ENCODE measurements around the gene CABP2.

Gene CABP2

DNA sequence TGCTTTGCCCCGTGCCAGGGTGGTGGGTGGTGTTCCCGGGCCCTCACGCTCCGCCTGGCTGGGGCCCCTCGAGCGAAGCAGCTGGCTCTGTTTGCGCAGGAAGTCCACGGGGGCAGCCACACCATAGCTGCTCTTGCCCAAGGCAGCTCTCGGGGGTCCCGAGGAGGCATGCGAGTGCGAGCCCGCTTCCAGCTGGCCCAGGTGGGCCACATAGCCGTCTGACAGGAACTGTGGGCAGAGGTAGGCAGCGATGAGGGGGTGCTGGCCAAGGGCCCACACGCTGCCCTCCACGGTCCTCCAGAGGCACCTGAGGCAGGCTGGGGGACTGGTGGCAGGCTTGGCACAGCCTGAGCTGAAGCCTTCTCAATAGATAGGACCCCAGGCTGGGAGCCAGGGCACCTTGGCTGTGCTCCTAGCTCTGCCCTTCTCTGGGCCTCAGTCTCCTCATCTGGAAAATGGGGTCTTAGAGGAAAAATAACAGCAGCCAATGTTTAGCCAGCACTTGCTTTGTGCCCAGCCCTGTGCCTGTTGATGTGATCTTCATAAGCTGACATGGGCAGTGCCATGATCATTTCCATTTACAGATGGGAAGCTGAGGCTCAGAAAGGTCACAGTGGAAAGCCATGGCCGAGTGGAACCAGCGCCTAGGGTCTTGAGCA, 31.0 kb downstream of the CABP2 start:
- DNase-seq (ENCODE audit: low read depth, low spot score), result no peak

DNA sequence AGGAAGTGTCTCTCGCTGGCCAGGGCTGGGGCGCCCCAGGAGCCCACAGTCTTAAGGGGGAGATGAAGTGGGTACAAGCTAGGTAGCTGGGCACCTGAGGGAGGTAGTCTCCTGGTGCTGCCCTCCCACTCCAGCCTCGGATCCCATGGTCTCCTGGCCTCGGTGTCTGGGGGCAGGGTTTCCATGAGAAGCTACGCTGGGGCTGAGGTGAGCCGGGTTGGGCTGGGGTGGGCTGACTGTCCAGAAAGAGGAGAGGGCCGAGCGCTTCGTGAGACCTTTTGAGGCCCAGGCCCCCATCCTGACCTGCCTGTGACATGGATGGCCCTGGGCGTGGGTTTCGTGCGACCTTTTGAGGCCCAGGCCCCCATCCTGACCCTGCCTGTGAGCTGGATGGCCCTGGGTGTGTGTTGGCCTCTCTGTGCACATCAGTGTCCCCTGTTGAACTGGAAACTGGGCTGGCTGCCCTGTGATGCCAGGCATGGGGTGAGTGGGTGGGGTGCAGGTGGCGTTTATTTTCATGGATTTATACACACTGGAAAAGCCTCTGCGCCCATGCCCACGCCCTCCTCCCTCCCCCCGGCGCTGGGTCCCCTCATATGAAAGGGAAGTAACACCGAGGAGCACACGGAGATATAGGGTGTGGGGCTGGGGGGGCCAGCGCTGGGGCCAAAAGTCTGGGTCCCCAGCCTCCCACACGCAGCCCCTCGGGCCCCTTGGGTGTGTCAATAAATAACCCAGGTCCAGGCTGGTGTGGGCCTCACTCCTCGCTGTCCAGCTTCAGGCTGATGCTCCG, 31.8 kb downstream of the CABP2 start:
- H3K4me3 ChIP-seq (ENCODE audit: low read depth, low read length), result no peak overlapping the region
- TF ChIP-seq, protein P1, sequence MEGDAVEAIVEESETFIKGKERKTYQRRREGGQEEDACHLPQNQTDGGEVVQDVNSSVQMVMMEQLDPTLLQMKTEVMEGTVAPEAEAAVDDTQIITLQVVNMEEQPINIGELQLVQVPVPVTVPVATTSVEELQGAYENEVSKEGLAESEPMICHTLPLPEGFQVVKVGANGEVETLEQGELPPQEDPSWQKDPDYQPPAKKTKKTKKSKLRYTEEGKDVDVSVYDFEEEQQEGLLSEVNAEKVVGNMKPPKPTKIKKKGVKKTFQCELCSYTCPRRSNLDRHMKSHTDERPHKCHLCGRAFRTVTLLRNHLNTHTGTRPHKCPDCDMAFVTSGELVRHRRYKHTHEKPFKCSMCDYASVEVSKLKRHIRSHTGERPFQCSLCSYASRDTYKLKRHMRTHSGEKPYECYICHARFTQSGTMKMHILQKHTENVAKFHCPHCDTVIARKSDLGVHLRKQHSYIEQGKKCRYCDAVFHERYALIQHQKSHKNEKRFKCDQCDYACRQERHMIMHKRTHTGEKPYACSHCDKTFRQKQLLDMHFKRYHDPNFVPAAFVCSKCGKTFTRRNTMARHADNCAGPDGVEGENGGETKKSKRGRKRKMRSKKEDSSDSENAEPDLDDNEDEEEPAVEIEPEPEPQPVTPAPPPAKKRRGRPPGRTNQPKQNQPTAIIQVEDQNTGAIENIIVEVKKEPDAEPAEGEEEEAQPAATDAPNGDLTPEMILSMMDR (IDR thresholded peaks at IDR 0.05; ENCODE audit: low read depth, low read length), result no peak
- DNase-seq (ENCODE audit: low read depth, low spot score), result no peak
- in situ Hi-C loops (cut with HindIII; ENCODE audit: low sequenced_read_pairs), result no loop called here

More for the DNA sequence above, 31.0 kb downstream of the CABP2 start:
- no peak overlapping the region for H3K4me3 ChIP-seq (ENCODE audit: low read depth, low read length)
- in situ Hi-C loops (cut with HindIII; ENCODE audit: low sequenced_read_pairs), result no loop called here
- TF ChIP-seq, protein P1 (IDR thresholded peaks at IDR 0.05; ENCODE audit: low read depth, low read length), result no peak

DNA sequence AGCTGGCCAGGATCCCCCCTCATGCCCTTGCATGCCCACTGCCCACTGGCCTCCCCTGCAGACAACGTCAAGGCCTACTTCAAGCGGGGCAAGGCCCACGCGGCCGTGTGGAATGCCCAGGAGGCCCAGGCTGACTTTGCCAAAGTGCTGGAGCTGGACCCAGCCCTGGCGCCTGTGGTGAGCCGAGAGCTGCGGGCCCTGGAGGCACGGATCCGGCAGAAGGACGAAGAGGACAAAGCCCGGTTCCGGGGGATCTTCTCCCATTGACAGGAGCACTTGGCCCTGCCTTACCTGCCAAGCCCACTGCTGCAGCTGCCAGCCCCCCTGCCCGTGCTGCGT, 32.5 kb downstream of the CABP2 start:
- in situ Hi-C loops (cut with HindIII; ENCODE audit: low sequenced_read_pairs), result no loop called here
- no peak for DNase-seq (ENCODE audit: low read depth, low spot score)
- no peak overlapping the region for H3K4me3 ChIP-seq (ENCODE audit: low read depth, low read length)
- TF ChIP-seq, protein P1 (IDR thresholded peaks at IDR 0.05; ENCODE audit: low read depth, low read length), result no peak

DNA sequence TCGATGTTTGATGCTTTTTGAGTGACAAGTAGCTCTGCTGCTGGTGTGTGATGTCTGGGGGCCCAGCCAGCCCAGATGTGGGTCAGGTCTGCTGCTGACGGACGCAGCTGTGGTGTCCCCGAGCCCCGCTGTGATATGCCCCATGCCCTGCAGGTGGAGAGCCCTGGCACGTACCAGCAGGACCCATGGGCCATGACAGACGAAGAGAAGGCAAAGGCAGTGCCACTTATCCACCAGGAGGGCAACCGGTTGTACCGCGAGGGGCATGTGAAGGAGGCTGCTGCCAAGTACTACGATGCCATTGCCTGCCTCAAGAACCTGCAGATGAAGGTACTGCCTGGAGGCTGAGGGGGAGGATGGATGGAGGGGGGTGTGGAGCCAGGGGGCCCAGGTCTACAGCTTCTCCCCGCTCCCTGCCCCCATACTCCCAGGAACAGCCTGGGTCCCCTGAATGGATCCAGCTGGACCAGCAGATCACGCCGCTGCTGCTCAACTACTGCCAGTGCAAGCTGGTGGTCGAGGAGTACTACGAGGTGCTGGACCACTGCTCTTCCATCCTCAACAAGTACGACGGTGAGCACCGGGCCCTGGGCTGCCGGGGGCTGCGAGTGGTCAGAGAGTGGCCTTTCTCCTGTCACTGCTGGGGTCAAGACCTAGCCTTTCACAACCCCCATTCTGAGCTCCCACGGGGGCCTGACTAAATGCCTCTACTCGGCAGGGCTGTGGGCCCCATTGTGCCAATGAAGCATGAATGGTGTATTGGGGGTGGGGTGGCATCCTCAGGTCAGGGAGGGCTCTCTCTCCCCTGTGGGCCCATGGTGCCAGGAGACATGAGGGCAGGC, 33.1 kb downstream of the CABP2 start:
- H3K4me3 ChIP-seq (ENCODE audit: low read depth, low read length), result no peak overlapping the region
- in situ Hi-C loops (cut with HindIII; ENCODE audit: low sequenced_read_pairs), result no loop called here
- no peak for DNase-seq (ENCODE audit: low read depth, low spot score)
- TF ChIP-seq, protein P1 (IDR thresholded peaks at IDR 0.05; ENCODE audit: low read depth, low read length), result no peak

DNA sequence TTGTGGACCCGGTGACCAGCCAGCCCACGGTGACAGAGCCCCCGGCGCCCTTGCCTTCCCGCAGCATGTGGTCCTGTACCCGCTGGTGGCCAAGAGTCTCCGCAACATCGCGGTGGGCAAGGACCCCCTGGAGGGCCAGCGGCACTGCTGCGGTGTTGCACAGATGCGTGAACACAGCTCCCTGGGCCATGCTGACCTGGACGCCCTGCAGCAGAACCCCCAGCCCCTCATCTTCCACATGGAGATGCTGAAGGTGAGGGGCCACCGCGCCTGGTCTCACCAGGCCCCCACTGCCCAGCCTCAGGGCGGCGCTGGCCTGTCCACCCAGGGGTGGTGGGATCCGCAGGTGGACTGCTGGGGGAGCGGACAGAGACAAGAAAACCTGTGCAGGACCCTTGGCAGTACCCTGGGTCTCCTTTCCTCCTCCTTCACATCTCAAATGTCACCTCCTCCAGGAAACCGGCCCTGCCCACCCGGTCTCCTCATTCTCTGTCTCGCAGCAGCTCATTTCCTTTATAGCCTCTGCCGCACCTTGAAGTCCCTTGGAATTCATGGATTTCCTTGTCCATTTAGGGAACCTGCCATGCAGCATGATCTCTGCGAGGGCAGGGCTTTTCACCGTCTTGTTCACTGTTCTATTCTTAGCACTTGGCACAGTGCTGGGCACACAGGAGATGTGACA, 33.9 kb downstream of the CABP2 start:
- TF ChIP-seq, protein P1 (IDR thresholded peaks at IDR 0.05; ENCODE audit: low read depth, low read length), result no peak
- in situ Hi-C loops (cut with HindIII; ENCODE audit: low sequenced_read_pairs), result no loop called here
- no peak overlapping the region for H3K4me3 ChIP-seq (ENCODE audit: low read depth, low read length)
- DNase-seq (ENCODE audit: low read depth, low spot score), result no peak

Data from astrocyte of the spinal cord (primary cell).